HTR-8/SVneo (cell line): Measurements from ENCODE around the gene HIP1.
A peak's percentile ranks its signal among the peaks of the same experiment; 100 is the strongest.
"Not testable (repeated sequence)": the region's sequence is repeated elsewhere in the genome, so short reads cannot be mapped to it uniquely, and the experiment has no call there.

ENCODE experiments used
- DNase-seq: peaks from one replicate; pipeline ENCODE4 v3.0.0; 2011; ENCODE audit warnings: low spot score, mixed read lengths; ENCODE audit not compliant: insufficient read length
- FAIRE-seq: peaks from 2 replicates; lab custom pipeline; 2011; peaks lifted over from hg19 to GRCh38; lab: Jason Lieb, UNC

The HIP1 gene

GRCh38 chr7:75718390-75719031 is 20.2 kb downstream of the HIP1 start:
- no peak for FAIRE-seq
- no peak for DNase-seq

- DNase-seq, FAIRE-seq: not testable (repeated sequence)
Measured at GRCh38 chr7:75717746-75718145, 21.0 kb downstream of the HIP1 start.

DNA sequence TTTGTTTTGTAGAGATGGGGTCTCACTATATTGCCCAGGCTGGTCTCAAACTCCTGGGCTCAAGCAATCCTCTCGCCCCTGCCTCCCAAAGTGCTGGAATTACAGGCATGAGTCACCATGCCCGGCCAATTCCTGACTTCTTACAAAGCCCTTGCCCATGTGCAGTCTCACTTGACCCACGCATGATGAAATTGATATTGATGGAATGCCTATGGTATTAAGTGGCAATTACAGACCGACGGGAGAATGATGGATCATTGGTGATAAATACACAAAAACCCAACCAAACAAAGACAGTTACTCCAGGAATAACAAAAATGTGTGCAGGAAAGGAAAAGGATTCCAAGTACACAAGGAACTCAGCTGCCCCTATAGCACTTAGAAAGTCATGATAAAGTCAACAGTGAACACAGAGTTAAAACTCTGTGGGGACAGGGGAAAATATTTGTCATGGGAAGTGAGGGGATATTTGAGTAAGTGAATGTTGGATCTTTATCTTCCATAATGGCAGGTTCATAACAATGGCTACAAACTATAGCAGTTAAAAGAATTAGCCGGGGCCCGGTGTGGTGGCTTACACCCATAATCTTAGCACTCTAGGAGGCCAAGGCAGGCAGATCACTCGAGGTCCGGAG is 21.6 kb downstream of the HIP1 start:
- FAIRE-seq = no peak

GRCh38 chr7:75715864-75716263 is 22.9 kb downstream of the HIP1 start:
- DNase-seq (no peak), FAIRE-seq (no peak)

More for the DNA sequence above, 21.6 kb downstream of the HIP1 start:
- peak; percentile 36 for DNase-seq

DNA sequence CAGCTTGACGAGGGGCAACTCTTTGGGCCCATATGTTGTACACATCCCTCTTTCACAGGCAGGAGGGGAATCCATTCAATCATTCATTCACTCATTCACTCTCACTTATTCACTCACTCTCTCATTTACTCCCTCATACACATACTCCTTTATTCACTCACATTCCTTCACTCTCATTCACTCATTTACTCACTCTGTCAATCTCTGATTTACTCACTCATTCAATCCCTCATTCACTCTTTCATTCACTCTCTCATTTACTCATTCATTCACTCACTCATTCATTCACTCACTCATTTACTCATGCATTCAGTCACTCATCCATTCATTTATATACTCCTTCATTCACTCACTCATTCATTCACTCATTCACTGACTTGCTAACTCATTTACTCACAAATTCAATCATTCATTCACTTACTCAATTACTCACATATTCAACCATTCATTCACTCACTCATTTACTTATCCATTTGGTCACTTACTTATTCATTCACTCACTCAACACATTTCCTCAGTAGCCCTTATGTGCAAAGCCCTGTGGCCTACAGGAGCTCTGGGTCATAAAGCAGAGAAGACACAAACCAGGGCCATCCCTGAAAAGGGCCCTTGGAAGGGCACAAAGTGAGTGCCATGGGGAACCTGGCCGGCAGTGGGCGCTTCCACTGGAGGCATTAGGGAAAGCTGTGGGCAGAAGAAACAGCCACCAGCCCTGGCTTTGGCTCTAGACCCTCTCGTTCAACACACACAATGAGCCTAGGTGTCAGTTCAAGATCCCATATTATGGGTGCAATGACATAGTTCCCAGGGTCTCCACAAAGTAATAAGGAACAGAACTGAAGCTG is 26.0 kb downstream of the HIP1 start:
- FAIRE-seq = no peak
- DNase-seq = no peak

DNA sequence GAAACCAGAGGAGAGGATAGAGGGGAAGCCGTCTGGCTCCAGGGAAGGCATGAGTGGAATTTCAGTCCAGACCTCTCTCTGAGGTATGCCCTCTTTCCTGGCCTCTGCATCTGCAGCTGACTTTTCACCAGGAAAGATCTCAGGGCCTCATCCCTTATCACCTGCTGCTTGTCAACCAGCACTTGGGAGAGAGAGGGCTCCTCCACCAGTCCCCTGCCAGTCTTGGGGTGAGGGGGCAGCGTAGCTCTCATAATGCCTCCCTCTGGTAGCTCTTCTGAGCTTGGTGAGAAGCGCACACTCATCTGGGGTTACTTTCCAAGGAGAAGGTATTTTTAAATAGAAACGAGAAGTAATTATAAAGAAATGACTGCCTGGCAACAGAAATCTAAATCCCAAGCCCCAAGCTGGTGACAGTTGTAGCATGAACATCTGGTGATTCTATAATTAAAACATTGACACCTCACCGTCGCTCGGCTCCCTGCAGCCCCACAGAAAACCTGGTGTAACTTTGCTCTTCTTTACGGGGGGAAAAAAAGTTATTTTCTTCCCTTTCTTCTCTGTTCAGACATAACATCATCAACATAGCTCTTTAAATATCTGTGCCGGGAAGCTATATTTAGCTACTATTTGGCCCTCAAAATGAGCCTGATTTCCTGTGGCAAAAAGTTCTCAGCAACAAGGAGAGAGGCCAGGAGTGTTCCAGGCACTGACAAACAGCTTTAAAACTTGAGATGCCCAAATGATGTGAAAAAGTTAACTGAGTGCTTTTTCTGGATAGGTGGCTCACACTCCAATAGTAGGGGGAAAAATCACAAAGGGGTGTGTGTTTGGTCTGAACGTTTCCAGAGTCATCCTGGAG is 26.9 kb downstream of the HIP1 start:
- FAIRE-seq = no peak
- no peak for DNase-seq

GRCh38 chr7:75711076-75711475 is 27.7 kb downstream of the HIP1 start:
- no peak for FAIRE-seq
- DNase-seq = no peak

- no peak for FAIRE-seq
- no peak for DNase-seq
Measured at GRCh38 chr7:75704928-75705327, 33.8 kb downstream of the HIP1 start.

GRCh38 chr7:75702515-75702914 is 36.2 kb downstream of the HIP1 start:
- FAIRE-seq (no peak), DNase-seq (no peak)

GRCh38 chr7:75699993-75700392 is 38.7 kb downstream of the HIP1 start:
- no peak for DNase-seq
- FAIRE-seq = no peak

DNA sequence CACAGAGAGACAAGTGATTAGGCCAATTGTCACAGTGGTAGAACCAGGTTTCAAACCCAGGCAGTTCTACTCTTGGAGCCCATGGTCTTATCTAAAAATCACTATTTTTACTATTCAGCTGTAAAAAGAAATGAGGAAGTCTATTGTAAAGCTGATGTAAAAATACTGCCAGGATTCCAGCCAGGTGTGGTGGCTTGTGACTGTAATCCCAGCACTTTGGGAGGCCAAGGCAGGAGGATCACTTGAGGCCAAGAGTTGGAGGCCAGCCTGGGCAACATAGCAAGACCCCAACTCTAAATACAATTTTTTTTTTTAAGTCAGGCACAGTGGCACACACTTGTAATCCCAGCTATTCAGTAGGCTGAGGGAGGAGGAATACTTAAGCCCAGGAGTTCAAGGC is 40.4 kb downstream of the HIP1 start:
- no peak for DNase-seq
- FAIRE-seq = no peak

DNA sequence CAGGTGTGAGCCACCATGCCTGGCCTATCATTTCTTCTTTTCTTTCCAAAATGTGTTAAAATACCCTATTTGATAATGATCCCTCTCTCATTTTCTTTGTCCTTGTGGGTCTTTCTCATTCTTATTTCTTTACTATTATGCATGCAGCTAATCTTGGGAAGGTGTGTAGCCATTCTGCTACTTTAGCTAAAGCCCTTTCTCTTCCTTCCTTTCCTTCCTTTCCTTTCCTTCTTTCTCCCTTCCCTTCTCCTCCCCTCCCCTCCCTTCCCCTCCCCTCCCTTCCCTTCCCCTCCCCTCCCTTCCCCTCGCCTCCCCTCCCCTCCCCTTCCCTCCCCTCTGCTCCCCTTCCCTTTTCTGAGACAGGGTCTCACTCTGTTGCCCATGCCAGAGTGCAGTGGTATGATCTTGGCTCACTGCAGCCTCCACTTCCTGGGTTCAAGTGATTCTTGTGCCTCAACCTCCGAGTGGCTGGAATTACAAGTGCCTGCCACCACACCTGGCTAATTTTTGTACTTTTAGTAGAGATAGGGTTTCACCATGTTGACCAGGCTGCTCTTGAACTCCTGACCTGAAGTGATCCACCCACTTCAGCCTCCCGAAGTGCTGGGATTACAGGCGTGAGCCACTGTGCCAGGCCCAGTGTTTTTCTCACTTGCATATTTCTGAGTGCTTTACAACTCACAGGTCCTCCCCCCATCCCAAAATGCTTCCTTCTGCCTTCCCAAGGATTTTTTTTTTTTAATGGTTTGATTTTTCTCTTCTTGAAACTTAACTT is 42.3 kb downstream of the HIP1 start:
- no peak for FAIRE-seq

DNA sequence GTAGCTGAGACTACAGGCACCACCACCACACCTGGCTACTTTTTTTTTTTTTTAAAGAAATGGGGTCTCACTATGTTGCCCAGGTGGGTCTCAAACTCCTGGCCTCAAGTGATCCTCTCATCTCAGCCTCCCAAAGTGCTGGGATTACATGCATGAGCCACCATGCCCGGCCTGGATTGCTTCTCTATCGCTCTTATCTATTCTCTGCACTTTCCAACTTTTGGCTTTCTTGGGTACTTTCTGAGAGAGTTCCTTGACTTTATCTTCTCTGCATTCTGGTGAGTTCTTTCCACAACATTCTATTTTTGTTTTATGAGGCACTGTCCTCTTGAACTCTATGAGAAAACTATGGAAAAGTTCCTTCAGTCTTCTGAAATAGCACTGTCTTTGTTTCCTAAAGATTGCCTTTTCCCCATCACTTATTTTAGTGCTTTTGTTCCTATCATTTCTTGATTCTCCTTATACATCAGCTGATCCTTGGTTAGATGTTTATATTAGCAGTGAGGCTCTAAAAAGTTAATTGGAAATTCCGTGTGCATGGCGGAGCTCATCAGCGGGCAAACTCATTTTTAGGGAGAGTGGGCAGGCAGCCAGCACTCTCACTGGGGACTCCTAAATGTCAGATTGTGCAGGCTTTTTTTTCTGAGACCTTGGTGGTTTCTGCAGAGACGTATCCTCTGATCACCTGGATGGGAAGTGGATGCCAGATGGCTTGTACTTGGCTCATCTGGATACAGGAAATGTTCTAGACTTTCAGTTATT is 43.9 kb downstream of the HIP1 start:
- DNase-seq (no peak), FAIRE-seq (no peak)

More for the DNA sequence above, 42.3 kb downstream of the HIP1 start:
- no peak for DNase-seq

DNA sequence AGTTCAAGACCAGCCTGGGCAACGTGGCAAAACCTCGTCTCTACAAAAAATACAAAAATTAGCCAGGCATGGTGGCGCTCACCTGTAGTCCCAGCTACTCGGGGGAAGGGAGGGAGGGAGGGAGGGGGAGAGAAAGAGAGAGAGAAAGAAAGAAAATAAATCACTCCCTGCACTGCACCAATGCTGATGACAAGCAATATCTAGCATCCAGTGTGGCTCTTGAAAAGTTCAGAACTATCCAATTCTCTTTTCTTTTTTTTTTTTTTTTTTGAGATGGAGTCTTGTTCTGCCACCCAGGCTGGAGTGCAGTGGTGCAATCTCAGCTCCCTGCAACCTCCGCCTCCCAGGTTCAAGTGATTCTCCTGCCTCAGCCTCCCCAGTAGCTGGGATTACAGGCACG is 45.1 kb downstream of the HIP1 start:
- FAIRE-seq, DNase-seq: not testable (repeated sequence)

- FAIRE-seq (no peak), DNase-seq (no peak)
Measured at GRCh38 chr7:75691793-75692543, 46.8 kb downstream of the HIP1 start.

DNA sequence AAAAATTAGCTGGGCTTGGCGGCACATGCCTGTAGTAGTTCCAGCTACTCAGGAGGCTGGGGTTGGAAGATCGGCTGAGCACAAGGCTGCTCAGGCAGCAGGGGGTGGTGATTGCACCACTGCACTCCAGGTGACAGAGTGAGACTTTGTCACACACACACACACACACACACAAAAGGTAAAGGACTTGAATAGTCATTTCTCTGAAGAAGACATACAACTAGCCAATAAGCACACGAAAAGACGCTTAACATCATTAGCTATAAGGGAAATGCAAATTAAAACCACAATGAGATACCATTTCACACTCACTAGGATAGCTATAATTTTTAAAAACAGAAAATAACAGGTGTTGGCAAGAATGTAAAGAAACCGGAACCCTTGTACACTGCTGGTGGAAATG is 48.6 kb downstream of the HIP1 start:
- FAIRE-seq = no peak
- no peak for DNase-seq

GRCh38 chr7:75689246-75690099 is 49.3 kb downstream of the HIP1 start:
- FAIRE-seq (no peak), DNase-seq (no peak)
